GM12878 (cell line): ENCODE results near the gene RASD1.

ENCODE experiments used
- ATF2 ChIP-seq: IDR thresholded peaks from 2 replicates; pipeline ENCODE4 v1.6.1; 2012; ENCODE audit warnings: low read length, inconsistent platforms
- SUZ12 ChIP-seq: fragments of 200-600 bp; sonication (generic); IDR thresholded peaks from one replicate; pipeline ENCODE4 v1.6.1; 2018; ENCODE audit warnings: antibody characterized with exemption, mild to moderate bottlenecking; ENCODE audit not compliant: unreplicated experiment
- TF ChIP-seq, protein P1 (sequence below): fragments of 450-650 bp; IDR thresholded peaks from 2 replicates; pipeline ENCODE4 v1.6.1; 2017; ENCODE audit warnings: mild to moderate bottlenecking, moderate library complexity

DNA sequence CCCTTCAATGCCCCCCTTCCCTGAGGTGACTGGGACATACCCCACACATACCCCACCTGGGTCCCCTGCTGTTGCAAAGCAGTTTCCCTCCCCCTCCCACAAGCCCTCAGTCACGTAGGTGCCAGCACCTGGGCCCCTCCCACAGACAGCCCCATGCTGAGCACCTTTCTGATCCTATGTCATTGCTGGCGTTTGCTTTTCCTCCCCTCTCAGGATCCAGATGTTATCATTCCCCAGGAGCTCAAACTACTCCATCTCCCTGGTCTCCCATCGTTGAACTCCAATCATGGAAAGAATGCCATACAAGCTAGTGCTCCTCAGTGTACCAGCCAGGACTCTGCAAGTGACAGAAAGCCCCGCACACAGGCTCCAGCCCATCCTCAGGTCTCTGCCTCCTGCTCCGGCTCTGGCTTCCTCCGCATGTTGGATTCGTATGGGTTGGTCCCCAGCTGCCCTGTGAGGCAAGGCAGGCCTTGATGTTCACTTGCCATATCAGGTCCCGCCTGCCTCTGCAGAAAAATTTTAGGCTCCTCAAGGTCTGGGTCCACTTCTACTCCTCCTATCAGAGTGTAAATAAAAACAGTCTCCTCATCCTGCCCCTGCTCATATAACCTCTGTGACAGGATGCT lies 50.8 kb downstream of the RASD1 start:
- TF ChIP-seq ATF2 = no peak
- TF ChIP-seq, protein P1, sequence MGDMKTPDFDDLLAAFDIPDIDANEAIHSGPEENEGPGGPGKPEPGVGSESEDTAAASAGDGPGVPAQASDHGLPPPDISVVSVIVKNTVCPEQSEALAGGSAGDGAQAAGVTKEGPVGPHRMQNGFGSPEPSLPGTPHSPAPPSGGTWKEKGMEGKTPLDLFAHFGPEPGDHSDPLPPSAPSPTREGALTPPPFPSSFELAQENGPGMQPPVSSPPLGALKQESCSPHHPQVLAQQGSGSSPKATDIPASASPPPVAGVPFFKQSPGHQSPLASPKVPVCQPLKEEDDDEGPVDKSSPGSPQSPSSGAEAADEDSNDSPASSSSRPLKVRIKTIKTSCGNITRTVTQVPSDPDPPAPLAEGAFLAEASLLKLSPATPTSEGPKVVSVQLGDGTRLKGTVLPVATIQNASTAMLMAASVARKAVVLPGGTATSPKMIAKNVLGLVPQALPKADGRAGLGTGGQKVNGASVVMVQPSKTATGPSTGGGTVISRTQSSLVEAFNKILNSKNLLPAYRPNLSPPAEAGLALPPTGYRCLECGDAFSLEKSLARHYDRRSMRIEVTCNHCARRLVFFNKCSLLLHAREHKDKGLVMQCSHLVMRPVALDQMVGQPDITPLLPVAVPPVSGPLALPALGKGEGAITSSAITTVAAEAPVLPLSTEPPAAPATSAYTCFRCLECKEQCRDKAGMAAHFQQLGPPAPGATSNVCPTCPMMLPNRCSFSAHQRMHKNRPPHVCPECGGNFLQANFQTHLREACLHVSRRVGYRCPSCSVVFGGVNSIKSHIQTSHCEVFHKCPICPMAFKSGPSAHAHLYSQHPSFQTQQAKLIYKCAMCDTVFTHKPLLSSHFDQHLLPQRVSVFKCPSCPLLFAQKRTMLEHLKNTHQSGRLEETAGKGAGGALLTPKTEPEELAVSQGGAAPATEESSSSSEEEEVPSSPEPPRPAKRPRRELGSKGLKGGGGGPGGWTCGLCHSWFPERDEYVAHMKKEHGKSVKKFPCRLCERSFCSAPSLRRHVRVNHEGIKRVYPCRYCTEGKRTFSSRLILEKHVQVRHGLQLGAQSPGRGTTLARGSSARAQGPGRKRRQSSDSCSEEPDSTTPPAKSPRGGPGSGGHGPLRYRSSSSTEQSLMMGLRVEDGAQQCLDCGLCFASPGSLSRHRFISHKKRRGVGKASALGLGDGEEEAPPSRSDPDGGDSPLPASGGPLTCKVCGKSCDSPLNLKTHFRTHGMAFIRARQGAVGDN = no peak
- TF ChIP-seq SUZ12 = no peak
